GM12874 (cell line): ENCODE data around the gene OR13J1.

ENCODE experiments used
- CTCF ChIP-seq: IDR thresholded peaks from 2 replicates; pipeline ENCODE4 v1.5.1; 2011; ENCODE audit warnings: low read depth, mild to moderate bottlenecking, control low read depth, low read length, moderate library complexity; ENCODE audit not compliant: insufficient read depth

OR13J1 gene

GRCh38 chr9:35834260-35835215 lies 35.7 kb downstream of the OR13J1 start:
- no peak for TF ChIP-seq CTCF

- no peak for TF ChIP-seq CTCF
Measured at GRCh38 chr9:35832814-35833213, 37.4 kb downstream of the OR13J1 start.

- no peak for TF ChIP-seq CTCF
Measured at GRCh38 chr9:35831040-35831439, 39.2 kb downstream of the OR13J1 start.

- no peak for TF ChIP-seq CTCF
Measured at GRCh38 chr9:35829764-35830096, 40.5 kb downstream of the OR13J1 start.

- no peak for TF ChIP-seq CTCF
Measured at GRCh38 chr9:35829084-35829763, 41.0 kb downstream of the OR13J1 start, which contains the start of gene TMEM8B. Gene TMEM8B, plus strand, starts transcription at chr9:35829228. Its CDS starts 220 bp downstream, at chr9:35829448.

- no peak for TF ChIP-seq CTCF
Measured at GRCh38 chr9:35828716-35829083, 41.5 kb downstream of the OR13J1 start, which contains the start of gene FAM221B. Gene FAM221B, minus strand, starts transcription at chr9:35828732. Its CDS starts 2,571 bp downstream, at chr9:35826161.

- no peak for TF ChIP-seq CTCF
Measured at GRCh38 chr9:35827486-35827885, 42.7 kb downstream of the OR13J1 start.
